GM19193 (cell line): ENCODE results near the gene GNAS-AS1.

Experiments used
- POLR2A ChIP-seq: IDR thresholded peaks from 4 replicates; pipeline ENCODE4 v1.6.1; 2011; ENCODE audit not compliant: insufficient read depth, insufficient read length; ENCODE audit errors: extremely low read depth

GNAS-AS1 gene

DNA sequence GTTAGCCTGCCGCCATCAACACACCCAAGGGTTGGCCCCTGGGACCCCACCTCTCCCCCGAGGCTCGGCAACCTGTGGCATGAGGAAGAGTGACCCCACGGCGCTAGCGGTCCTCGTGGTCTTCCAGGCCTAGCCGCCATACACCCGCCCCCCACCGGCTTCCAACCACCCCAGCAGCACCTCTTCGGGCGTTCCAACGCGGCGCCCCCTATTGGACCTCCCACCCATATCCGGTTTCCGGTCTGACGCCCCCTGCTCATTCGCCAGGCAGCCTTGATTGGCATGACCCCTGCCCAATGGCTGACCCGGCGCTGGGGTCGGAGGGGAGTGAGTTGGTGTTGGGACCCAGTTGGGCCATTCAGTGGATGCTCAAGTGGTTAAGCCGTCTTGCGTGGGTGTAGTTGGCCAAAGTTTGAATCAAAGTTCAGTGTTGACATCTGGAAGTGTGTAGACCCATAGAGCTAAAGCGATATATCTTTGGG, at the start of gene GNAS-AS1:
Gene GNAS-AS1 (minus strand): TSS at position 210 of the 482 bp plus-strand sequence.
- peak; percentile 61 for TF ChIP-seq POLR2A

DNA sequence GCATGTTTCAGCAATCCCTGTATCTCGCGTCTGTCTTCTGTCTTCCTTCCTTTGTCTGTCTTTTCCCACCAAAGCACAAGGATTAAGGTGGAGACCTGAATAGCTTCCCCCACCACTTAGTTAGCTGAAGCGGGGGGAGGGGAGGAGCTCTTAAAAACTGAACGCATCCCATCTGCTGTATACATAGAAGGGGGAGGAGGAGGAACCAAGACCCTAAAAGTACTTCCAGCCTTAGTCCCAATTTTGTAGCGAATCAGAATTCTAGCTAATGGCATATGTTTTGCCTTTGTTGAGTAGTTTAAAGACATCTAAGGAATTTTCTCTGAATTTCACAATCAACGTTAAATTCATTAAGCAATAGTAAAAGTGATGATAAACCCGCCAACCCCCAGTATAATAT, 49.7 kb upstream of the GNAS-AS1 start:
- TF ChIP-seq POLR2A: no peak

DNA sequence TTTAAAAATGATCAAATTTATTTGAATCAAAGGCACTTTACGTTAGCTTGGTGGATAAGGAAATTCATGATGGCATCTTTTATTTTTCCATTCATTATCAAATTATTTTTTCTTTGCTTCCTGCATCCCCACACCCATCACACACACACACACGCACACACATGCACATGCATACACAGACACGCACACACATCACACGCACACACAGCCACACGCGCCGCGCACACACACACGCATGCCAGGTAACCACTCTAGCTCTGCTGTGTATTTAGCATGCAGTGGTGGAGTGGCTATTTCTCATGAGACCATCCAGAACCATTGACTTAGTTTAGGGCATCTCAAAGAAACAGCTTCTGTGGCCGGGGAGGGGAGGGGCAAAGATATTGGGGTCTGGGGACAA, 48.8 kb upstream of the GNAS-AS1 start:
- TF ChIP-seq POLR2A: peak; percentile 39

DNA sequence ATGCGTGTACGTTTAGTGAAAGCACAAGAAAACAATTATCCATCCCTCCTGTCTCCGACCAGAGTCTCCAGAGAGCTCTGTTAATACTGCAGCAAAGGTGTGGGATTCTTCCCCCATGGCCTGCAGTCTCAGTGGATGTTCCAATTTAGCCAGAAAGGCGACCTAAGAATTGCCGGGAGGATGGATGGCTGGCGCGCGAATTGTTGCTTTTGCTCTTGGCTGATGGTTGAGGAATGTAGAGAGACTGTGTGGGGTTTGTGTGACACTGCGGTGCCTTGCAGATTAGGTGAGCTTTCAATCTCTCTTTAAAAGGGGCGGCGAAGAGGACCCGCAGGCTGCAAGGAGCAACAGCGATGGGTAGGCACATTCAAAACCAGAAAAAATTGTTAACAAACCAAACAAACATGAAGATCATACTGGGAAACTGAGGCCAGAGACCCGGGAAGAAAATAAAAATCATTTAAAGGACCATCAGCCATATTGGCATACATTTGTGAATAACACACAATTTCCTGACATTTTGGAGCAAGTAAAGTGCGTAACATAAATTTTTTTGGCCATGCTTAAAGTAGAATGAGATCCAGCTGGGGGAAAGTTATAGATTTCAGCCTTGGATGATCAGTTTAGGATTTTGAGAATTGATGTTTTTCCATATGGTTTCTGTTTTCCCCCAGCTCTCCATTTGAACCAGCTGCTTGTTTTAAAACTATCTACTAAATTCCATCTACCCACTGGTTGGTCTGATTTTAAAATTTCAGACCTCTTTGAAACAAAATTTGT, 48.1 kb upstream of the GNAS-AS1 start:
- TF ChIP-seq POLR2A: no peak

DNA sequence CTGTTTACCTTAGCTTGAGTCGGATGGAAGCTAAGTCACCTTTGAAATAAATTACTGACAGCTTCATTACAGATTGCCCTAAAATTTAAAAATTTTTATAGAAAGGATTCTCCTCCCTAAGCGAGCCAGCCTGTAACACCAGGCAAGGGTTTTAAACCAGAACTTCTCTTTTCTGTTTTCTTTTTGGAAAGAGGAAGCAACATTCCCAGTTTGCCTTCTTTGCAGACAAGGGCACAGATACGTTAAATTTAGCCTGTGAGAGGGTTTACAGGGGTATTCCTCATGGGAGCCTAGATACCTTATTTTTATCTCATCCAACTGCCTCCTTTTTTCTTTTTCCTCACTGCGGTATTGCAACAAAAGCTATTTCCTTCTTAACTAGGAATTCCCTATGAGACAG, 46.8 kb upstream of the GNAS-AS1 start:
- no peak for TF ChIP-seq POLR2A

DNA sequence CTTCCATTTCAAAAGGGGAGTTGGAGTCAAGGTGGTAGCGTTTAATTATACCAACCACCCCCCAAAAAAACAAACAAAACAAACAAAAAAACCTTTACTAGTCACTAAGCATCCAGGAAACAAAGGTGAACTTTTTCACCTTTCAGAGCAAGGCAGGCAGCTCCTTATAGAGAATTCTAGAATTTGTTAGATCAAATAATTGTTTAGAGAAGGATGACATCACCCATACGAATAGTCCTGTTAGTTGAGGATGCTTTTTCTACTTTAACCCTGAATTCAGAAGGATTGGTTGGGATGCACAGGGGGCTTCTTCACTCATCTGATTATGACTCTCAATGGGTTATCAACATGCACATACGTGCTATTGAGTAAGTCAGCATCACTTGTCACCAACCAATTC, 46.1 kb upstream of the GNAS-AS1 start:
- no peak for TF ChIP-seq POLR2A

DNA sequence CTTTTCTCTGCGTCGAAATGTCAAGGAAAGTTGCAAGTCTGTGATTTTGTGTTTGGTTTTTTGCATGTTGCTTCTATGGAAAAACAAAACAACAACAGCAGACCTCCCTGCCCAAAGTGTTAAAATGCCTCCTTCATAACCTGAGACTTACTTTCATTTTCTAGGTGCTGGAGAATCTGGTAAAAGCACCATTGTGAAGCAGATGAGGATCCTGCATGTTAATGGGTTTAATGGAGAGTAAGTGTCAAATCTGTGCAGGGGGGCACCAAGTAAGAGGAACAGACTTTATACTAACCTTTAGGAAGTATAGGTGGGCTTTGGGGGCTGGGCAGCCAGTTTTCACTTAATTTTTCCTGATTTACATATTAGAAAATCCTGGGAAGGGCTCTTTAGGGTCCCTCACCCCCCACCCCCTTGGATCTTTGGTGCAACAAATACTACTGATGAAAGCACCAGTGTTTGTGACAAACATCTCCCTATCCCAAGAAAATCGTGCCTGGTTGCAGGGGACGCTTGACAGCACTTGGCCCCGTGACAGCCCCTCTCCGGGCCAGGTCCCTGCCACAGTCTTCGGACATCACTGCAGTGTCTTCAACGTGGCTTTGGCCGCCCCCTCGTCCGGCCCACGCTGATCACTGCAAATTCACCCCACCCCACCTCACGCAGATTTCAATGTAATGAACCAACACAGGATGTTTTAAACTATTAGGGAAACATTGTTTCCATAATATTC, 44.9 kb upstream of the GNAS-AS1 start:
- TF ChIP-seq POLR2A: no peak

DNA sequence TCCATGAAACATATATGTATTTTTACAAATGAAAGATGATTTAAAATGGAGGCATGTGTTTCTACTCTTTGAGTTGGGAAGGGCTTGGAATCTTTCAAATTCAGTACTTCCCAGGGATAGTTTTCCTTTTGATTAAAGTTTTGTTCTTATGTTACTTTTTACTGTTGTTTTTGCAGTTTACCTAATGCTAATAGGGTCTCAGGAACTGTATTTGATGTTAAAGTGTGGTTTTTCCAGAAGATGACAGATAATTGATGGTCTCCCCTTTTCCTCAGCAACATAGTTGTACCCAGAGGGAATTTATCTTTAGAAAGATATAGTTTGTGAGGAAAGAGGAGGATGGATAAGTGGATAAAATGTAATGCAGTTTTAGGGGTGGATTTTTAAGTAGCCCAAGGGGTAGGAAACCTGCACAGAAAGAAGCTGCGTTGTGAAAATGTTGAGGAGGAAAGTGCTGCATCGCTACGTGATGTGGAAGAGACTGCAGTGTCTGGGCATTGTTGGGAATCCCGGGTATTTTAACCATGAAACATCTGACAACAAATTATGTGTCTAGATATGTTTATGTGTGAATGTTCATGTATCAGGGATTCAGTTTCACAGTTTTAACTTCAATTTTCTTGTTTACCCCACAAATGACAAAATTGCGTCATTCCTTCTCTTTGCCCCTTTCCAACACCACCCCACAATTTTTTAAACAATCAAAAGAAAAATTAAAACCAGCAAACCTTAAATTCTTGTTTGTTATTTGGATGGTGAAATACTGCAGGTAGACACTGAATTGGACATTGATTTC, 44.1 kb upstream of the GNAS-AS1 start:
- TF ChIP-seq POLR2A: no peak

DNA sequence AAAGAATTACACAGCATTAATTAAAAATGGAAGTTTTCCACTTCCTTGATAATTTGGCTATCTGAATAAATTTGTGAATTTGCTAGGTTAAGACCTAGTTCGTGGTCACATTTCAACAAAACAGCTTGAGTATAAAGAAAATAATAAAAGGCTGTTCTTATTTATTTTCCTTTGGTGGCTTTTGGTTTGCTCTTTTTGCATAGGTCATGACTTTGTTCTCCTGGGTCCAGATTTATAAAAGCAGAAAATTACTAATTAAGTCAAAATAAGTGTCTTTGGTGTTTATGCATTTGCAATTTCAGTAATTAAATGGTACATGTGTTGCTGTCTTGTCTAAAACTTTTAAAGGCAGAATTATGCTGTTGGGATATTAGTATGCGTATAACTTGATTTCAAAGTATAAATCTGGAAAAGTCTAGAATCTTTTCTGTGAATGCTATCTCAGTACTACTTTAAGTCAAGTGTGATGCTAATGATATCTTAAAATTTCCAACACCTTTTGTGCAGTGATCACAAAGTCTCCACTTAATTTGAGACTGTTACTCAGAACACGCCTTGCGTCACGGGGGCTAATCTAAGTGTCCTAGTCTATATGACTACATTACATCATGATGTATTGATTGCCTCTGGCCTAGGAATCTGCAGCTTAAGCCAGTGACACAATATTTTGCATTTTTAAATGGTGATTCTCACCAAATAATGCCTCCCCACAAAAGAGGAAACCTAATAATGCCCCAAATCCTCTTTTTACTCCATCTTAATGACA, 42.8 kb upstream of the GNAS-AS1 start:
- no peak for TF ChIP-seq POLR2A

DNA sequence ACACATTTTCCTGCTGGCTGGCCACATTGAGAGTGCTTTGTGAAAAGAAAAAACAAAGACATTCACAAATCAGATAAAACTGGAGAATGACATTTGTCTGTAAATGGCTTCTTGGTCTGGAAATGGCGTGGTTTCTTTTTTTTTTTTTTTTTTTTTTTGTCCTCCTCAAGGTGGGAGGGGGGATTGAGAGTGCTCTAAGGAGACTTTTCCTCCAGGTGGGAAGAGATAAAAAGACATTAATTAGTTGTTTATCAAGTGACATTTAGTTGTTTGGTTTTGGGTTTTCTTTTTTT, 42.2 kb upstream of the GNAS-AS1 start:
- TF ChIP-seq POLR2A: no peak

DNA sequence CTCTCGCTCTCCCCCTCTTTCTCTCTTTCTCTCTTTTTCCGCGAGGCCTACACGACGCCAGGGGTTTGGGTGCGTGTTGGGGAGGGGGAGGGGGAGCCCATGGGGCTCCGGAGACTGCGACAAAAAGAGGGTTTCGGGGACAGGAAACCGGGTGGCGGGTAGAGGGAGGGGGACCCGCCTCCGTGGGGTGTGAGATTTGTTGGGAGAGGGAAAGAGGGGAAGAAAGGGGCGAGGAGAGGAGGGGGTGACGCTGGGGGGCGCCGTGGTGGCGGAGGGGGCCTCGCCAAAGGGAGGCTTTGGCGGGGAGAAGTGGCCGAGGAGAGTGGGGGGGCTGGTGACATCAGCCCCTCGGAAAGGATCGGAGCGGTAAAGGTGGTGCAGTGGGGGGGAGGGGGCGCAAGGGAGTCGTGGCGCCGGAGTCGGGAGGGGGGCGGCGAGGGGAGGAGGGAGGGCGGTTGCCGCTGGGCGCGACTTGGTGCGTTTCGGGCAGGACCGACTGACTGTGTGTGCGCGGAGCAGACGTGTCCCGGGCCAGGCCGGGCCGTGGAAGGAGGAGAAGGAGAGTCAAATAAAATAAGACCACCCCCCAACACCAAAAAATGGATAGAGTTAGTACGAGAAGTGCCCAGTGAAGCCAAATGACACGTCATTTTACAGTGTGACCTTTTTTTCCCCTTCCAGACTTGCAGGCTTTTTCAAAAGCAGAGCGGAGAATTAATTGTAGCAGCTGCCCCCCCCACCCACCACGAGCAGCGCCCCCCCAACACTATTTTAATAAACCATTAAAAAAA, 41.6 kb upstream of the GNAS-AS1 start:
- TF ChIP-seq POLR2A: peak; percentile 42

DNA sequence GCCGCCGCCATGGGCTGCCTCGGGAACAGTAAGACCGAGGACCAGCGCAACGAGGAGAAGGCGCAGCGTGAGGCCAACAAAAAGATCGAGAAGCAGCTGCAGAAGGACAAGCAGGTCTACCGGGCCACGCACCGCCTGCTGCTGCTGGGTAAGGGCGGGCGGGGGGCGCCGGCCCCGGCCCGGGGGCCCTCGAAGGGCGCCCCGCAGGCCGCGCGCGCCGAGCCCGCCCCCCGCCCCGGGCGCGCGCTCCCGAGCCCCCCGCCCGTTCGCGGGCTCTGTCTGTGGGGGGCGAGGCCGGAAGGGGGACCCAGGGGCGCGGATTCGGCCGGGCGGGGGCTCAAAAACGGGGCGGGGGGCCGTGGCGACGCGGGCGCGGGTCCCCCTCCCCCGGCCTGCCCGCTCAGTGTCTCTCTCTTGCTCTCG, 41.0 kb upstream of the GNAS-AS1 start:
- TF ChIP-seq POLR2A: no peak

DNA sequence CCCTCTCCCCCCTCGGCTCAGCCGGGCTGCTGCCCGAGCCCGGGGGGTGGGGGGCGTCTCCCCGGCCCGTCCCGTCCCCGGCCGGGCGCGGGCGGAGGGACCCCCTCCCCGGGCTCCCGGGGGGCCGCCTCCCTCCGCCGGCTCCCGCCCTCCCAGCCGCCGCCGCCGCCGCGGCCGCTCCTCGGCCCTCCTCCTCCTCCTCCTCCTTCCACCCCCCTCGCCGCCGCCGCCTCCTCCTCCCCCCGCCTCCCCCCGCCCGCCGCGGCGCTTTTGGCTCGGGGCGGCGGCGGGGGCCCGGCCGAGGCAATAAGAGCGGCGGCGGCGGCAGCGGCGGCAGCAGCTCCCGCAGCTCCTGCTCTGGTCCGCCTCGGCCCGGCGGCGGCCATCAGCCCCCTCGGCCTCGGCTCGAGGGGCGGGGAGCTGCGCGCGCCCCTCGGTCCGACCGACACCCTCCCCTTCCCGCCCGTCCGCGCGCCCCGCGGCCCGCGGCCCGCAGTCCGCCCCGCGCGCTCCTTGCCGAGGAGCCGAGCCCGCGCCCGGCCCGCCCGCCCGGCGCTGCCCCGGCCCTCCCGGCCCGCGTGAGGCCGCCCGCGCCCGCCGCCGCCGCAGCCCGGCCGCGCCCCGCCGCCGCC, 40.5 kb upstream of the GNAS-AS1 start:
- peak; percentile 87 for TF ChIP-seq POLR2A
